H1 (cell line): ENCODE measurements around the gene HCK. TPM values are rescaled to one million over a fixed set of nuclear protein-coding genes. Genes with fewer than 3 reads are reported as not detected.

Experiments used
- CTCF ChIA-PET: fragments of 300-600 bp; sonication (Branson Sonifier 250); formaldehyde crosslinking; loops from one replicate; lab custom pipeline; 2021; ENCODE audit not compliant: partially characterized antibody; lab: Charles Lee
- POLR2A ChIA-PET: fragments of 300-600 bp; sonication (Branson Sonifier 250); formaldehyde crosslinking; loops from one replicate; lab custom pipeline; 2021; ENCODE audit warnings: inconsistent platforms; ENCODE audit not compliant: partially characterized antibody; lab: Charles Lee
- DNase-seq, 2 experiments: peaks; one replicate each; pipeline versions ENCODE4 v3.0.0 to v3.0.0-alpha.2; 2010 to 2022; ENCODE audit warnings: low spot score in 2 of 2, low read depth in 1 of 2, mixed read lengths in 1 of 2
- FAIRE-seq: peaks from 2 replicates; lab custom pipeline; 2011; peaks lifted over from hg19 to GRCh38; lab: Jason Lieb, UNC
- H2AFZ ChIP-seq: 2 replicates; pipeline ENCODE4 v1.8.1; 2012; ENCODE audit warnings: low read length, inconsistent platforms
- H2AK5ac ChIP-seq: 2 replicates; pipeline ENCODE4 v1.6.1; 2013; ENCODE audit warnings: low read depth, low read length
- H2BK120ac ChIP-seq: replicated peaks from 2 replicates; pipeline ENCODE3; 2013; ENCODE audit warnings: low read depth, low read length, inconsistent platforms
- H2BK12ac ChIP-seq: 2 replicates; pipeline ENCODE4 v1.6.1; 2013; ENCODE audit warnings: low read depth, low read length
- H2BK15ac ChIP-seq: 2 replicates; pipeline ENCODE4 v1.6.1; 2013; ENCODE audit warnings: low read length
- H2BK20ac ChIP-seq: 2 replicates; pipeline ENCODE4 v1.6.1; 2013; ENCODE audit warnings: low read length
- H2BK5ac ChIP-seq: 2 replicates; pipeline ENCODE4 v1.6.1; 2013; ENCODE audit warnings: low read depth, low read length
- H3K14ac ChIP-seq: 2 replicates; pipeline ENCODE4 v1.6.1; 2013; ENCODE audit warnings: inconsistent platforms; ENCODE audit not compliant: insufficient read length
- H3K18ac ChIP-seq: 2 replicates; pipeline ENCODE4 v1.6.1; 2013; ENCODE audit warnings: low read length; ENCODE audit errors: extremely low read depth
- H3K23ac ChIP-seq: 2 replicates; pipeline ENCODE4 v1.6.1; 2013; ENCODE audit warnings: inconsistent platforms; ENCODE audit not compliant: insufficient read length
- H3K23me2 ChIP-seq: 2 replicates; pipeline ENCODE4 v1.6.1; 2013; ENCODE audit warnings: low read depth, low read length
- H3K27ac ChIP-seq: 2 replicates; pipeline ENCODE4 v1.6.1; 2011; ENCODE audit warnings: low read depth, low read length, inconsistent platforms
- H3K27me3 ChIP-seq, 4 experiments: replicated peaks in 1 of 4; 1 replicate in 1 of 4; 2 replicates in 3 of 4; pipeline versions ENCODE4 v1.6.1 to v1.8.1; 2011 to 2013; ENCODE audit warnings: low read length in 3 of 4, mild to moderate bottlenecking in 3 of 4, inconsistent platforms in 2 of 4, mixed read lengths in 2 of 4, moderate library complexity in 1 of 4; ENCODE audit not compliant: control insufficient read depth in 3 of 4, insufficient read depth in 3 of 4; ENCODE audit errors: extremely low read depth in 1 of 4
- H3K36me3 ChIP-seq, 4 experiments: 2 replicates each; pipeline versions ENCODE4 v1.6.1 to v1.8.1; 2011 to 2013; ENCODE audit warnings: mild to moderate bottlenecking in 4 of 4, low read length in 3 of 4, moderate library complexity in 2 of 4, control low read depth in 1 of 4, inconsistent platforms in 1 of 4; ENCODE audit not compliant: insufficient read depth in 4 of 4, control insufficient read depth in 2 of 4
- H3K4ac ChIP-seq: replicated peaks from 2 replicates; pipeline ENCODE3; 2013; ENCODE audit warnings: low read length, low read depth, mixed read lengths, inconsistent platforms; ENCODE audit not compliant: insufficient read length
- H3K4me1 ChIP-seq, 4 experiments: replicated peaks in 1 of 4; 1 replicate in 1 of 4; 2 replicates in 3 of 4; pipeline versions ENCODE4 v1.6.1 to v1.8.1; 2011 to 2013; ENCODE audit warnings: low read length in 3 of 4, inconsistent platforms in 2 of 4, mixed read lengths in 1 of 4; ENCODE audit not compliant: insufficient read depth in 4 of 4, control insufficient read depth in 3 of 4
- H3K4me2 ChIP-seq, 2 experiments: 2 replicates each; pipeline versions ENCODE4 v1.6.1 to v1.8.1; 2011 to 2013; ENCODE audit warnings: low read depth in 2 of 2, low read length in 2 of 2, control low read depth in 1 of 2, inconsistent platforms in 1 of 2, mild to moderate bottlenecking in 1 of 2; ENCODE audit not compliant: insufficient read depth in 1 of 2
- H3K4me3 ChIP-seq, 4 experiments: fragments of 200-600, 300-600 bp in 1 of 4; sonication (generic), shearing (Covaris generic), sonication (Bioruptor Twin) in 1 of 4; 2 replicates each; pipeline versions ENCODE4 v1.5.1 to v1.8.1; 2011 to 2016; ENCODE audit warnings: low read length in 4 of 4, low read depth in 3 of 4, control low read depth in 2 of 4, inconsistent platforms in 2 of 4, mild to moderate bottlenecking in 2 of 4, mixed read lengths in 1 of 4, moderate library complexity in 1 of 4; ENCODE audit not compliant: insufficient read depth in 2 of 4; ENCODE audit errors: extremely low read depth in 1 of 4
- H3K56ac ChIP-seq: replicated peaks from 2 replicates; pipeline ENCODE3; 2013; ENCODE audit warnings: low read depth, mild to moderate bottlenecking, mixed read lengths, low read length, inconsistent platforms; ENCODE audit not compliant: insufficient read length
- H3K79me1 ChIP-seq: 2 replicates; pipeline ENCODE4 v1.6.1; 2013; ENCODE audit warnings: low read depth, low read length, control low read depth
- H3K79me2 ChIP-seq, 2 experiments: 2 replicates each; pipeline versions ENCODE4 v1.6.1 to v1.8.1; 2012 to 2013; ENCODE audit warnings: low read length in 2 of 2, mild to moderate bottlenecking in 2 of 2, inconsistent platforms in 1 of 2; ENCODE audit not compliant: insufficient read depth in 2 of 2, control insufficient read depth in 1 of 2
- H3K9ac ChIP-seq, 4 experiments: replicated peaks in 1 of 4; 1 replicate in 1 of 4; 2 replicates in 3 of 4; pipeline versions ENCODE4 v1.6.1 to v1.8.1; 2011 to 2013; ENCODE audit warnings: low read depth in 3 of 4, low read length in 3 of 4, control low read depth in 2 of 4, mild to moderate bottlenecking in 2 of 4, moderate library complexity in 2 of 4, inconsistent platforms in 1 of 4; ENCODE audit errors: extremely low read depth in 1 of 4
- H3K9me3 ChIP-seq, 2 experiments: 2 replicates each; pipeline versions ENCODE4 v1.6.1 to v1.8.1; 2012 to 2013; ENCODE audit warnings: mild to moderate bottlenecking in 2 of 2, moderate library complexity in 2 of 2, control low read depth in 1 of 2, inconsistent platforms in 1 of 2, low read depth in 1 of 2, low read length in 1 of 2, mixed read lengths in 1 of 2; ENCODE audit not compliant: insufficient read depth in 2 of 2
- H4K20me1 ChIP-seq, 2 experiments: replicated peaks in 1 of 2; 2 replicates each; pipeline versions ENCODE3 to v1.8.1; 2011 to 2013; ENCODE audit warnings: inconsistent platforms in 2 of 2, low read length in 2 of 2, mild to moderate bottlenecking in 1 of 2; ENCODE audit not compliant: insufficient read depth in 2 of 2, control insufficient read depth in 1 of 2
- H4K5ac ChIP-seq: 2 replicates; pipeline ENCODE4 v1.6.1; 2013; ENCODE audit warnings: low read length, low read depth, mixed read lengths, inconsistent platforms; ENCODE audit not compliant: insufficient read length
- H4K8ac ChIP-seq: 2 replicates; pipeline ENCODE4 v1.8.0; 2013; ENCODE audit warnings: mild to moderate bottlenecking, moderate library complexity, low read length, inconsistent platforms; ENCODE audit not compliant: insufficient read depth; ENCODE audit errors: extremely low read depth
- H4K91ac ChIP-seq: replicated peaks from 2 replicates; pipeline ENCODE3; 2013; ENCODE audit warnings: low read length, mixed read lengths, inconsistent platforms; ENCODE audit not compliant: insufficient read length
- CREB1 ChIP-seq: IDR thresholded peaks from 2 replicates; pipeline ENCODE4 v1.6.1; 2012; ENCODE audit warnings: inconsistent platforms
- CTCF ChIP-seq, 3 experiments: IDR thresholded peaks; 1 replicate in 2 of 3; 2 replicates in 1 of 3; pipeline versions ENCODE4 v1.5.1 to v1.6.1; 2011; ENCODE audit warnings: low read length in 3 of 3, mild to moderate bottlenecking in 3 of 3, inconsistent platforms in 2 of 3, low read depth in 1 of 3, moderate library complexity in 1 of 3; ENCODE audit not compliant: insufficient read depth in 1 of 3; ENCODE audit errors: control extremely low read depth in 1 of 3
- HDAC2 ChIP-seq, 2 experiments: fragments of 300-600 bp in 1 of 2; sonication (generic) in 1 of 2; IDR thresholded peaks; 2 replicates each; pipeline ENCODE4 v1.6.1; 2011 to 2012; ENCODE audit warnings: low read depth in 2 of 2, low read length in 2 of 2, mild to moderate bottlenecking in 2 of 2, moderate library complexity in 2 of 2, borderline replicate concordance in 1 of 2, inconsistent platforms in 1 of 2
- HDAC6 ChIP-seq: IDR thresholded peaks from one replicate; pipeline ENCODE4 v1.7.1; 2012; ENCODE audit warnings: low read depth, mild to moderate bottlenecking, inconsistent platforms, low read length, moderate library complexity
- KDM1A ChIP-seq: fragments of 200-600, 300-600 bp; sonication (generic); IDR thresholded peaks from 2 replicates; pipeline ENCODE4 v1.7.1; 2016; ENCODE audit warnings: mild to moderate bottlenecking, low read length, borderline replicate concordance
- SIN3A ChIP-seq, 2 experiments: IDR thresholded peaks in 1 of 2; conservative IDR thresholded peaks in 1 of 2; 2 replicates each; pipeline ENCODE4 v1.6.1; 2011 to 2012; ENCODE audit warnings: low read length in 2 of 2, improper control_type of control experiment in 1 of 2, low read depth in 1 of 2, mild to moderate bottlenecking in 1 of 2
- SP1 ChIP-seq: IDR thresholded peaks from 2 replicates; pipeline ENCODE4 v1.6.1; 2011; ENCODE audit warnings: low read depth, low read length
- TAF1 ChIP-seq: IDR thresholded peaks from 2 replicates; pipeline ENCODE4 v1.6.1; 2011; ENCODE audit warnings: mild to moderate bottlenecking, low read depth, low read length
- TCF12 ChIP-seq: IDR thresholded peaks from 2 replicates; pipeline ENCODE4 v1.6.1; 2011; ENCODE audit warnings: low read depth, mild to moderate bottlenecking, low read length
- WGBS, 2 experiments: shearing (Covaris generic) in 1 of 2; methylation state at CpG; one replicate each; pipeline versions ENCODE4 v1.1.6 to v1.1.7; 2013 to 2015; ENCODE audit warnings: low lambda C conversion rate in 2 of 2, mixed read lengths in 2 of 2, inconsistent platforms in 1 of 2, low coverage in 1 of 2, missing lambda C conversion rate in 1 of 2; ENCODE audit not compliant: insufficient replicate concordance in 2 of 2, insufficient coverage in 1 of 2, insufficient read length in 1 of 2; ENCODE audit errors: extremely low coverage in 1 of 2, missing lambda C conversion rate in 1 of 2; 5-methylcytosine and 5-hydroxymethylcytosine counted together
- polyA plus RNA-seq, 7 experiments: library from polyadenylated mRNA; depleted of rRNA in 3 of 7; stranded (reverse) in 5 of 7; unstranded in 2 of 7; fragments of >200 nt in 5 of 7; fragments of 200-250 nt in 2 of 7; gene quantifications; 1 replicate in 5 of 7; 2 replicates in 1 of 7; 4 replicates in 1 of 7; pipeline versions ENCODE4 v1.2.1 to v1.2.3, GENCODE V29; 2011 to 2013; ENCODE audit warnings: missing spikeins in 2 of 7, mixed read lengths in 2 of 7
- total RNA-seq: library from RNA; stranded (reverse); fragmentation: NEBNext Ultra II Directional; extraction: Animal tissue kit (Norgen Biotek cat#: 25700); gene quantifications from 2 replicates; pipeline ENCODE4 v1.2.1, GENCODE V29; 2021

HCK gene
- total and polyA plus RNA-seq, 2 of the 8 experiments (the other 6 are each of a cell fraction or from before 2014, with no cell fraction given): 0.37 to 4.3 TPM

- Histone ChIP-seq H2AK5ac (no peak overlapping the region), H4K5ac (no peak overlapping the region), H4K20me1 (no peaks in the 10 kb centered on the region), H2BK120ac (no peak overlapping the region), H2BK20ac (no peak overlapping the region), H2AFZ (no peak overlapping the region; the same call in 1 of the 2 replicates), H3K23ac (no peak overlapping the region), H3K79me2 (no peaks in the 10 kb centered on the region), H3K4ac (no peak overlapping the region), H3K79me1 (no peaks in the 10 kb centered on the region), H3K14ac (no peak overlapping the region), H2BK12ac (no peak overlapping the region), H3K9me3 (no peaks in the 10 kb centered on the region), H3K4me2 (peak overlapping the region; percentile 62 to 79), H2BK5ac (no peak overlapping the region), H3K56ac (no peak overlapping the region), H3K23me2 (peaks cover 8% of the 10 kb centered on the region; the same call in 1 of the 2 replicates), H3K4me3 (peak overlapping the region; percentile 35 to 75 (median 66); a peak in 7 of 8 replicates), H3K18ac (no peak overlapping the region), H4K8ac (no peak overlapping the region), H3K27ac (no peak overlapping the region), H2BK15ac (peak overlapping the region; percentile 48; the same call in 1 of the 2 replicates), H3K36me3 (no peaks in the 10 kb centered on the region), H3K27me3 (peaks cover 3 to 45% (median 33%) of the 10 kb centered on the region in 4 experiments), H3K9ac (peak overlapping the region in 2 of 4 experiments; percentile 14 to 17; a peak in 1 of 7 replicates), H4K91ac (no peak overlapping the region), H3K4me1 (peaks cover 2 to 10% (median 6%) of the 10 kb centered on the region in 4 experiments; a peak in 5 of 7 replicates)
- 34% methylated on average over 14 of the region's 22 CpGs; no CpG with 5 or more reads in 1 of the 2 experiments for WGBS, 2 experiments
- DNase-seq (peak in 1 of 2 experiments; percentile 70), FAIRE-seq (peak; percentile 77)
- CTCF ChIA-PET: interaction anchor here (0.6 to 2.2 kb wide), 4 partner anchors 18 to 206 kb away, joined by 3 to 5 read pairs (median 4); no protein-coding TSS in a partner anchor
- POLR2A ChIA-PET: interaction anchor here (0.6 to 1.3 kb wide), 3 partner anchors 13 to 37 kb away, joined by 3 to 4 read pairs (median 3); no protein-coding TSS in a partner anchor
- TF ChIP-seq SP1: peak; percentile 70; the same call in 1 of the 2 replicates
- TF ChIP-seq TCF12: peak; percentile 73; the same call in 1 of the 2 replicates
- peak; percentile 49; the same call in 1 of the 2 replicates for TF ChIP-seq TAF1
- peak; percentile 86 for TF ChIP-seq CREB1
- TF ChIP-seq KDM1A: peak; percentile 80
- TF ChIP-seq CTCF (IDR thresholded peaks at IDR 0.05; ENCODE audit: control extremely low read depth in 1 of 3, insufficient read depth in 1 of 3, low read depth in 1 of 3, low read length in 3 of 3): no peak
- TF ChIP-seq SIN3A (conservative IDR thresholded peaks at IDR 0.05 in 1 of 2, IDR thresholded peaks at IDR 0.05 in 1 of 2; ENCODE audit: low read depth in 1 of 2, low read length in 2 of 2): peak; percentile 60 to 81; a peak in 3 of 4 replicates
- peak in 1 of 2 experiments; percentile 70; a peak in 1 of 4 replicates for TF ChIP-seq HDAC2 (IDR thresholded peaks at IDR 0.05; ENCODE audit: borderline replicate concordance in 1 of 2, low read depth in 2 of 2, low read length in 2 of 2)
- no peak for TF ChIP-seq HDAC6
These were observed 828 bp downstream of the HCK start for GRCh38 chr20:32052778-32053362.
